HCEC 1CT (cell line): ENCODE measurements around the gene CLASP1.
"Not testable (repeated sequence)": the region's sequence is repeated elsewhere in the genome, so short reads cannot be mapped to it uniquely, and the experiment has no call there.

Experiments used
- DNase-seq: peaks from one replicate; pipeline ENCODE4 v3.0.0-alpha.2; 2017

Gene CLASP1

GRCh38 chr2:121298476-121298875, 350.8 kb downstream of the CLASP1 start:
- no peak for DNase-seq

GRCh38 chr2:121297866-121298265, 351.4 kb downstream of the CLASP1 start:
- DNase-seq: not testable (repeated sequence)

GRCh38 chr2:121297217-121297830, 351.9 kb downstream of the CLASP1 start:
- peak; percentile 22 for DNase-seq

DNA sequence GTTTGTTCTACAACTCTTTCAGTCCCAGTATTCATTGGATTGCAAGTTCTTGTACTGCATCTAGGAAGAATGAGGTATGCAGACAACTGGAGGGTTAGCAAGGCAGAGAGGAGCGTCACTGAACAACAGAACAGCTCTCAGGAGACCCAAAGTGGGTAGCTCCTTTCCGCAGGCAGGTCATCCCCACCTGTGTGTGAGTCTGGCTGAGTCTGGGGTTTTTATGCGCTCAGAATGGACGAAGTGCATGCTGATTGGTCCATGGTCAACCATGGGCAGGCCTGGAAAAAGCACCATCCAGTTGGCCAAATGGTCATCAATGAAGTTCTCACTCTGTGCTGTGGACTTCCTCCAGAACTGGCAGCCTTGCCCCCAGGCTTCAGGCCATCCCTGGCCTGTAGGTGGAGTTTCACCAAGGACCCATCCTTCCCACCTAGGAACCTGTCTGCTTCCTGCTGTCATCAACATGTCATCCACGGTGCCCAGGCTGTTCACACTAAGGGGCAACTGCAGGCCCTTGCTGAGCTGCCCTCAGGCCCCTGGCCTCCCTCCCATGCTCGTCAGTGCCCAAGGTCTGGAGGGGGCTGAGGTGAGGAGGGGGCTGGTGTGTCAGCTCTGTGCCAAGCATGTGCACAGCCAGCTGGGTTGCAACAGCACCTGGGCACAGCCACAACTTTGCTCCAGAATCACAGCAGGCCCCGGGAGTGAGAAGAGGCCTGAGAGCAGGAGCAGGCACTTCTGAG, 353.2 kb downstream of the CLASP1 start:
- no peak for DNase-seq

- DNase-seq: no peak
Observed at GRCh38 chr2:121294881-121295840, 354.1 kb downstream of the CLASP1 start.

GRCh38 chr2:121293450-121294325, 355.6 kb downstream of the CLASP1 start:
- DNase-seq: no peak

DNA sequence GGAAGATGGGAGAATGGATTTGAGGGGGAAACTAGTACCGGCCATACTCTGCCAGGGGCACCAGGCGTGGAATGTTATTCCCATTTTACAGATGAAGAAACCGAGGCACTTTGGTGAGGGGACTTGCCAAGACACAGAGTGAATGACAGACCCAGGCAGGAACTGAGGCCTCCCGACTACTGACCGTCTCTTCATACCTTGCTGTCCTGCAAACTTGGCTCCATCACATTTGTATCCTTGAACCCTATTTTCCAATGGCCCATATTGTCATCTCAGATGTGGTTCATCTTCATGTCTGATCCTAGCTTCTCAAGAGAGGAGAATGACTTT, 358.0 kb downstream of the CLASP1 start:
- no peak for DNase-seq

DNA sequence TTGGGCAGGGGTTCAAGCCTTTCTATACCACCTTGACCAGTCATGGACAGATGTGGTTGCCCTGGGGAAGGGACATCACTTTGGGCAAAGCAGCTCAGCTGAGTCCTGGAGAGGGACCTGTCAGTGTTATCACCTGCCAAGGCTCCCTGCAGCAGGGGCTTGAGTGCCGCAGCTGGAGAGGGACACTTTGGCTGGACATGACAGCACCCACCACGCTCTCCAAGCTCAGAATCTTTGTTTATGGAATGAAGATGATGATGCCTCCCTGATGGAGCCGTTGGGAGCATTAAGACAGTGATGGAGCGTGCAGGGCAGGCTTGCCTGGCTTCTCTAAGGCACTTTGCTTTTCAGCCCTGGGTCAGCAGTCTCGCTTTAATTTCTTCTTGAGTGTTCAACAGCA, 360.0 kb downstream of the CLASP1 start:
- DNase-seq: no peak

- DNase-seq: no peak
Observed at GRCh38 chr2:121288454-121289231, 360.6 kb downstream of the CLASP1 start.

DNA sequence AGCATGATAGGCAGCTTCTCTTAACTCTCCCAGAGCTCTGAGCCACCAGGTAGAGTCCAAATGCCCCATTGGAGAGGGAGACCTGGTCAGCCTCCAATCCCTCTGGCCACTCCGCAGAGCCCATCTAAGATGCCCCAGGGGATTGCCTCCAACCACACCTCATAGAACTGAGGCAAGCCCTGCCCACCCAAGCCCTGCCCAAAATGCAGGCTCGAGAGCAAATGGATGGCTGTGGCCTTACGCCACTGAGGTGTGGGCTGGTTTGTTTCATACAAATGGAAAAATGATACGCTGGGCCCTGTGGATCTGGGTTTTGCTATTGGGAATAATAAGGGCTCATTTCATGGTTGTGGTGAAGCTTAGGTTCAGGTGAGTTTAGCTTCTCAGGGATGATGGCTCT, 361.3 kb downstream of the CLASP1 start:
- DNase-seq: no peak
